Testis (tissue), 3 donors: ENCODE results near the gene SEMA6A. TPM values are rescaled to one million over a fixed set of nuclear protein-coding genes. Genes with fewer than 3 reads are reported as not detected.

Source experiments
- DNase-seq: peaks from one replicate; pipeline ENCODE4 v3.0.0-alpha.2; 2019
- H3K27ac ChIP-seq, 2 donors: fragments of 200-600 bp; sonication (generic); one replicate each; pipeline ENCODE4 v1.5.1; 2019
- H3K27me3 ChIP-seq: fragments of 200-600 bp; sonication (generic); one replicate; pipeline ENCODE4 v1.5.1; 2019
- H3K36me3 ChIP-seq: fragments of 200-600 bp; sonication (generic); one replicate; pipeline ENCODE4 v1.5.1; 2017; ENCODE audit warnings: low read depth; ENCODE audit errors: missing control alignments
- H3K4me1 ChIP-seq: fragments of 200-600 bp; sonication (generic); one replicate; pipeline ENCODE4 v1.5.1; 2019
- H3K4me3 ChIP-seq, 2 donors: fragments of 200-600 bp; sonication (generic); one replicate each; pipeline ENCODE4 v1.5.1; 2017 to 2019
- H3K9me3 ChIP-seq: fragments of 200-600 bp; sonication (generic); one replicate; pipeline ENCODE4 v1.5.1; 2017
- CTCF ChIP-seq, 3 experiments: fragments of 450-650 bp in 2 of 3; fragments of 200-600 bp in 1 of 3; sonication (generic) in 1 of 3; IDR thresholded peaks; one replicate each; pipeline ENCODE4 v1.5.1; 2016 to 2019; ENCODE audit warnings: antibody characterized with exemption in 3 of 3, mild to moderate bottlenecking in 2 of 3, moderate library complexity in 1 of 3
- POLR2A ChIP-seq: fragments of 450-650 bp; IDR thresholded peaks from one replicate; pipeline ENCODE4 v1.6.1; 2017; ENCODE audit warnings: antibody characterized with exemption, mild to moderate bottlenecking, moderate library complexity
- WGBS, 2 donors: methylation state at CpG; one replicate each; pipeline ENCODE4 v1.1.5; 2018; 5-methylcytosine and 5-hydroxymethylcytosine counted together
- intact Hi-C: fragments of 100-400 bp; cut with DNase I; formaldehyde crosslinking; loops from one replicate; pipeline ENCODE4 v1.15.1; 2023; ENCODE audit warnings: low total_unique reads
- polyA plus RNA-seq: library from polyadenylated mRNA; stranded (reverse); fragments of 350-450 nt; fragmentation: Illumina TruSeq; extraction: RNeasy Lipid Tissue Mini Kit (QIAGEN cat#74804); gene quantifications from one replicate; pipeline ENCODE4 v1.2.3, GENCODE V29; 2014; ENCODE audit warnings: low read depth, low replicate concordance; ENCODE audit not compliant: insufficient read depth
- total RNA-seq, 2 donors: library from RNA; depleted of rRNA; stranded (reverse); fragments of >200 nt; gene quantifications; one replicate each; pipeline ENCODE4 v1.2.3, GENCODE V29; 2016

Gene SEMA6A
- total and polyA plus RNA-seq, 3 donors from 2014 or later, result 17.4 to 67.6 (median 52.0) TPM

- H3K27me3 ChIP-seq, result no peaks in the 10 kb centered on the region
- H3K4me1 ChIP-seq, result no peaks in the 10 kb centered on the region
- no peaks in the 10 kb centered on the region for H3K36me3 ChIP-seq
- WGBS, 2 donors, result 43% methylated on average over 2 of the region's 2 CpGs
- no peaks in the 10 kb centered on the region for H3K9me3 ChIP-seq
- intact Hi-C loops, result no loop called here
- TF ChIP-seq CTCF (IDR thresholded peaks at IDR 0.05), result no peak
- TF ChIP-seq POLR2A, result no peak
- H3K4me3 ChIP-seq, result no peak overlapping the region
- no peak overlapping the region for H3K27ac ChIP-seq
- no peak for DNase-seq
Observed at GRCh38 chr5:116404016-116404415, 170.6 kb downstream of the SEMA6A start.

- Histone ChIP-seq H3K4me3 (no peak overlapping the region), H3K27me3 (no peaks in the 10 kb centered on the region), H3K27ac (no peak overlapping the region), H3K36me3 (no peaks in the 10 kb centered on the region), H3K9me3 (no peaks in the 10 kb centered on the region), H3K4me1 (no peaks in the 10 kb centered on the region)
- DNase-seq, result no peak
- TF ChIP-seq CTCF (IDR thresholded peaks at IDR 0.05) (no peak), POLR2A (no peak)
- WGBS, 2 donors, result 87 to 88% methylated on average over 5 of the region's 5 CpGs
- intact Hi-C loops, result no loop called here
Observed at GRCh38 chr5:116402235-116402634, 172.4 kb downstream of the SEMA6A start.

- peaks cover 5% of the 10 kb centered on the region for H3K4me1 ChIP-seq
- no peak for DNase-seq
- H3K36me3 ChIP-seq, result no peaks in the 10 kb centered on the region
- H3K9me3 ChIP-seq, result no peaks in the 10 kb centered on the region
- H3K27me3 ChIP-seq, result no peaks in the 10 kb centered on the region
- no peak overlapping the region for H3K27ac ChIP-seq
- TF ChIP-seq POLR2A, result no peak
- no peak for TF ChIP-seq CTCF (IDR thresholded peaks at IDR 0.05)
- H3K4me3 ChIP-seq, result no peak overlapping the region
- intact Hi-C loops, result no loop called here
- WGBS, 2 donors, result 89 to 94% methylated on average over 10 of the region's 10 CpGs
Observed at GRCh38 chr5:116401576-116401975, 173.0 kb downstream of the SEMA6A start.

- no peaks in the 10 kb centered on the region for H3K27me3 ChIP-seq
- H3K9me3 ChIP-seq, result no peaks in the 10 kb centered on the region
- 44% methylated on average over 2 of the region's 2 CpGs; no CpG with 5 or more reads in 1 of the 2 donors for WGBS, 2 donors
- TF ChIP-seq POLR2A, result no peak
- TF ChIP-seq CTCF (IDR thresholded peaks at IDR 0.05), result no peak
- H3K36me3 ChIP-seq, result no peaks in the 10 kb centered on the region
- intact Hi-C loops, result no loop called here
- no peak overlapping the region for H3K4me3 ChIP-seq
- peaks cover 23% of the 10 kb centered on the region for H3K4me1 ChIP-seq
- peak; percentile 33 for DNase-seq
- peak overlapping the region; percentile 2 to 58 for H3K27ac ChIP-seq
Observed at GRCh38 chr5:116396476-116397099, 178.0 kb downstream of the SEMA6A start.

- Histone ChIP-seq H3K36me3 (no peaks in the 10 kb centered on the region), H3K27ac (peak overlapping the region; percentile 58 to 59), H3K4me1 (peaks cover 23% of the 10 kb centered on the region), H3K9me3 (no peaks in the 10 kb centered on the region), H3K4me3 (no peak overlapping the region), H3K27me3 (no peaks in the 10 kb centered on the region)
- peak; percentile 38 for DNase-seq
- intact Hi-C loops, result no loop called here
- WGBS, 2 donors, result 20 to 27% methylated on average over 4 of the region's 4 CpGs
- TF ChIP-seq POLR2A (no peak), CTCF (IDR thresholded peaks at IDR 0.05) (no peak)
Observed at GRCh38 chr5:116395631-116396203, 178.9 kb downstream of the SEMA6A start.
